HG02763 (cell line): ENCODE data around the gene SALL3.

Source experiments
- ATAC-seq: cut with Tn5 transposase; IDR thresholded peaks from one replicate; pipeline ENCODE4 v1.9.1; 2021; ENCODE audit warnings: mild to moderate bottlenecking, moderate library complexity; ENCODE audit not compliant: unreplicated experiment

Gene SALL3

GRCh38 chr18:78980279-78980771 lies 707 bp downstream of the SALL3 start:
- ATAC-seq = no peak

- ATAC-seq = no peak
Measured at GRCh38 chr18:78980777-78981380, 1.3 kb downstream of the SALL3 start.

- no peak for ATAC-seq
Measured at GRCh38 chr18:78981394-78981831, 1.8 kb downstream of the SALL3 start.

GRCh38 chr18:78981989-78982620 lies 2.5 kb downstream of the SALL3 start:
- ATAC-seq = no peak

GRCh38 chr18:78983512-78983911 lies 3.9 kb downstream of the SALL3 start:
- ATAC-seq = no peak

- ATAC-seq = no peak
Measured at GRCh38 chr18:78984941-78985784, 5.5 kb downstream of the SALL3 start.

- ATAC-seq = no peak
Measured at GRCh38 chr18:78986018-78986481, 6.4 kb downstream of the SALL3 start.

GRCh38 chr18:78991446-78991845 lies 11.8 kb downstream of the SALL3 start:
- no peak for ATAC-seq

- no peak for ATAC-seq
Measured at GRCh38 chr18:78992041-78993011, 12.7 kb downstream of the SALL3 start.

GRCh38 chr18:78993014-78993926 lies 13.7 kb downstream of the SALL3 start:
- ATAC-seq = no peak

DNA sequence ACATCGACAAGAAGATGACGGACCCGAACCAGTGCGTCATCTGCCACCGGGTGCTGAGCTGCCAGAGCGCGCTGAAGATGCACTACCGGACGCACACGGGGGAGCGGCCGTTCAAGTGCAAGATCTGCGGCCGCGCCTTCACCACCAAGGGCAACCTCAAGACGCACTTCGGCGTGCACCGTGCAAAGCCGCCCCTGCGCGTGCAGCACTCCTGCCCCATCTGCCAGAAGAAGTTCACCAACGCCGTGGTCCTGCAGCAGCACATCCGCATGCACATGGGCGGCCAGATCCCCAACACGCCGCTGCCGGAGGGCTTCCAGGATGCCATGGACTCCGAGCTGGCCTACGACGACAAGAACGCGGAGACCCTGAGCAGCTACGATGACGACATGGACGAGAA lies 14.4 kb downstream of the SALL3 start:
- no peak for ATAC-seq

GRCh38 chr18:78994531-78994930 lies 14.9 kb downstream of the SALL3 start:
- ATAC-seq = no peak

- no peak for ATAC-seq
Measured at GRCh38 chr18:78994977-78995582, 15.5 kb downstream of the SALL3 start.

DNA sequence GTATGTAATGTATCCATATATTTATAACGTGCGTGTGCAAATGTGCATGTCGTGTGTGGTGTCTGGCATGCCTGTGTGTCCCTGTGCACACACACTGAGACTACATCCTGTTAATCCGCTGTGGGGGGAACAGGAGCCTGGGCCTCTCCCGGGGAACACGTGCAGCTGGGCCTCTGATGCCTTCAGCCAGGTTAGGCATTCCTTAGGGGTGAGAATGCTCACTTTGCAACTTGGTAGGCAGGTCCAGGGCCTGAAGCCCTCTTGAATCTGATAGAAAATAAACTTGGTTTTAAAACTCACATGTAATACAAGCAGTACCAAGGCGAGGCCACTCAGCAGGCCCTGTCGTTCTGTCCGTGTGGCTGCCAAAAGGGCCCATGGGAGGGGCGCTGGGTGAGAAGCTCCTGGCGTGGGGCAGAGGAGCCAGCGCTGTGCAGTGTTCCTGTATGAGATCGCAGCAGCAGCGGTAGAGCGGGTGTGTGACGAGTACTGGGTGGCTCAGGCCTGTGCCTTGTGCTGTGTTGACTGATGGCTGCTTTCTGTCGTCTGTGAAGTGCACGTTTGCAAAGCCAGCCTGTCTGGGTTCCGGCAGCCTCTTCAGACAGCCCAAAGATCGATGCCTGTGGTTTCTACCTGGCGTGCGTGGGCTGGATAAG lies 16.2 kb downstream of the SALL3 start:
- ATAC-seq = no peak

- ATAC-seq = no peak
Measured at GRCh38 chr18:78996741-78997490, 17.3 kb downstream of the SALL3 start.

GRCh38 chr18:78998371-78999071 lies 18.9 kb downstream of the SALL3 start:
- no peak for ATAC-seq

GRCh38 chr18:78999939-79000338 lies 20.3 kb downstream of the SALL3 start:
- no peak for ATAC-seq
